GM18868 (cell line): ENCODE measurements around the gene OR2T3.
"Not testable (repeated sequence)": the region's sequence is repeated elsewhere in the genome, so short reads cannot be mapped to it uniquely, and the experiment has no call there.

Source experiments
- ATAC-seq: cut with Tn5 transposase; IDR thresholded peaks from one replicate; pipeline ENCODE4 v1.9.1; 2021; ENCODE audit warnings: mild to moderate bottlenecking, moderate library complexity; ENCODE audit not compliant: unreplicated experiment

Gene OR2T3

GRCh38 chr1:248471154-248471553 is 2.0 kb upstream of the OR2T3 start:
- ATAC-seq = no peak

- not testable (repeated sequence) for ATAC-seq
Observed at GRCh38 chr1:248472111-248472510, 1.0 kb upstream of the OR2T3 start.

- peak; percentile 36 for ATAC-seq
Observed at GRCh38 chr1:248475660-248476059, 2.5 kb downstream of the OR2T3 start.

GRCh38 chr1:248481686-248482579 is 8.8 kb downstream of the OR2T3 start:
- ATAC-seq = peak; percentile 85

- ATAC-seq = not testable (repeated sequence)
Observed at GRCh38 chr1:248488289-248488688, 15.1 kb downstream of the OR2T3 start, which contains the start of gene OR2T5. Gene OR2T5 (plus strand): TSS chr1:248488589. CDS start chr1:248488589, 0 bp downstream.

GRCh38 chr1:248496661-248497060 is 23.5 kb downstream of the OR2T3 start:
- not testable (repeated sequence) for ATAC-seq

- ATAC-seq = not testable (repeated sequence)
Observed at GRCh38 chr1:248500305-248501035, 27.3 kb downstream of the OR2T3 start.

GRCh38 chr1:248507773-248508172 is 34.6 kb downstream of the OR2T3 start, which contains the start of gene OR2G6:
Gene OR2G6 (plus strand): TSS chr1:248508073. CDS start chr1:248521647, 13,574 bp downstream.
- ATAC-seq = not testable (repeated sequence)

GRCh38 chr1:248510217-248510616 is 37.1 kb downstream of the OR2T3 start:
- peak; percentile 69 for ATAC-seq

- no peak for ATAC-seq
Observed at GRCh38 chr1:248521856-248522255, 48.7 kb downstream of the OR2T3 start.
